ENCODE measurements around the gene ACP7. TPM values are rescaled to one million over a fixed set of nuclear protein-coding genes. Genes with fewer than 3 reads are reported as not detected.
A peak's percentile ranks its signal among the peaks of the same experiment; 100 is the strongest.
"Not testable (repeated sequence)": the region's sequence is repeated elsewhere in the genome, so short reads cannot be mapped to it uniquely, and the experiment has no call there.

Gene ACP7
- polyA plus RNA-seq, 3 donors: 0.29 to 0.75 (median 0.67) TPM

DNA sequence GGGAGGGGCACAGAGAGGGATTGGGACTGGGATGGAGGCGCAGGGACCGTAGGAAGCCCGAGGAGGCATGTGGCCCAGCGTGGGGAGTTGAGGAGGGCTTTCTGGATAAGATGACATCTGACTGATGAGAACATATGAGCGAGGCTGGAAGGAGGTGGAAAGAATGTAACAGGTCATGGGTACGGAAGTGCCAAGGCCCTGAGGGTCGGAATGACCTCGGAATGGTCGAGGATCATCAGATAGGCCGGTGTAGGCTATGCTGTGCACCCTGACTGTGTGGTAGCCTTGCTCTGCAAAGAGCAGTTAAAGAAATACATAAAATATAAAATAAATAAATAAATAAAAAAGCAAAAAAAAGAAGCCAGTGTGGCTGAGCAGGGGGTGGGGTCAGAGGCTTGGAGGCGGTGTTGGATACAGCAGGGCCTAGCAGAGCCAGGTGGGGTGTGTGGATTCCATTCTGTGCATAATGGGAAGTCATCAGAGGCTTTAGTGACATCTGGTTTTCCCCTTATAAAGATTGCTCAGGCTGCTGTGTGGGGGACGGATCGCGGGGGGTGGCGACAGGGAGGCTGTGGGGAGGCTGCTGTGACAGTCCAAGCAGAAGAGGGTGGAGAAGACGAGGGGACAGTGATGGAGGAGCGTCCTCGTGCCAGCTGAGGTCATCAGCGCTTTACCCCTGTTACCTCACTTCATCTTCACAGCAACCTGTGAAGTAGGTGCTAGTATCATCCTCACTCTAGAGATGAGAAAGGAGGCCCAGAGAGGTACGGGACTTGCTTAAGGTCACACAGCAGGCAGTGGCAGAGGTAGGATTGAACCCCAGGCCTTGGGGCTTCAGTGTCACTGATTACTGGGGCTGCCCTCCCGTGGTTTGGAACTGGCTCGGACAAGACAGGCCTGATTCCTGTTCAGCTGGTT lies 46.4 kb downstream of the ACP7 start:
- no peak for DNase-seq

DNA sequence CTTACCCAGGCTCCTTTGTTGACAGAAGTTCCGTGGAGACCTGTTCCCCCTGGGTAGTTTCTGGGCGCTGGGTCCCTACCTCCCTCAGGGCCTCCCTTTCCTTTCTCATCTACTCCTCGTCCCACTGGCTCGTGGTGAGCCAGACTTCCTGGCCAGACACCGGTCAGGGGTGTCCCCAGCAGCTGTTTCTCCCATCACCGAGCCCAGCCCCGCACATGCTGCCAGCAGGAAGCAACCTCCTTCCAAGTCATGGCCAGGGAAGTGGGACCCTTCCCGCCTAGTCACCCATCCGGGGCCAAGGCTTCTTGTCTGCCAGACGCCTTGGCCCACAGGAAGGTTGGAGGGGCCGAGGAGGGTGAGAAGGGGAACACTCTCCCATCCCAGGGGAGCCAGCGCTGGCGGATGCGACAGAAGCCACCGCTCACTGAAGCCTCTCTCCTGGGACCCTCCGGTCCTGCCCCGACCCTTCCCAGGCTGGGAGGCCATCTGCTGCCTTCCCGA lies 47.1 kb downstream of the ACP7 start:
- no peak for DNase-seq

DNA sequence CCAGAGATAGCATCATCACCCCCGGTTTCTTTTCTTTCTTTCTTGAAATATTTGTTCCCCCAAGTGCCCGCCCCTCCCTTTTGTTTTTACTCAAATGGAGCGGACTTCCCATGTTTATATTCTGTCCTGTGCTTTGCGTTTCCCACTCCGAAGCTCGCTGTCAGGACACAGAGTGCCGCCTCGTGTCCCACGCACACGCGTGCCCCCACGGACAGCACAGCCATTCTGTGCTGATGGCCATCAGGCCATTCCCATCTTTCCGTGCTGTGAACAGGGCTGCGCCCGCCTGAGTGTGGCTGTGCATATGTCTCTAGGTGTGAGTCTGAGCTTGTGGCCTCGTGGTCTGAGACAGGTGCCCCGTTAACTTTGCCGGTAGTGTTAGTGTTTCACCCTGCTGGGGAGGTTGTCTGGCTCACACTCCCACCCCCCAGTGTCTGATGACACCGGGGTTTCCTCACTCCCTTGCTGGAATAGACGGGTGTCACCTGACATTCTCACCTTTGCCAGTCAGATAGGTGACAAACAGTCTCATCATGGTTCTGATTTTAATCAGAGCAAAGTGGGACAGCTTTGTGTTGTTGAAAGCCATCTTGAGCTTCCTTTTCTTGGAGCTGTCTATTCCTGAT lies 48.3 kb downstream of the ACP7 start:
- DNase-seq: no peak

DNA sequence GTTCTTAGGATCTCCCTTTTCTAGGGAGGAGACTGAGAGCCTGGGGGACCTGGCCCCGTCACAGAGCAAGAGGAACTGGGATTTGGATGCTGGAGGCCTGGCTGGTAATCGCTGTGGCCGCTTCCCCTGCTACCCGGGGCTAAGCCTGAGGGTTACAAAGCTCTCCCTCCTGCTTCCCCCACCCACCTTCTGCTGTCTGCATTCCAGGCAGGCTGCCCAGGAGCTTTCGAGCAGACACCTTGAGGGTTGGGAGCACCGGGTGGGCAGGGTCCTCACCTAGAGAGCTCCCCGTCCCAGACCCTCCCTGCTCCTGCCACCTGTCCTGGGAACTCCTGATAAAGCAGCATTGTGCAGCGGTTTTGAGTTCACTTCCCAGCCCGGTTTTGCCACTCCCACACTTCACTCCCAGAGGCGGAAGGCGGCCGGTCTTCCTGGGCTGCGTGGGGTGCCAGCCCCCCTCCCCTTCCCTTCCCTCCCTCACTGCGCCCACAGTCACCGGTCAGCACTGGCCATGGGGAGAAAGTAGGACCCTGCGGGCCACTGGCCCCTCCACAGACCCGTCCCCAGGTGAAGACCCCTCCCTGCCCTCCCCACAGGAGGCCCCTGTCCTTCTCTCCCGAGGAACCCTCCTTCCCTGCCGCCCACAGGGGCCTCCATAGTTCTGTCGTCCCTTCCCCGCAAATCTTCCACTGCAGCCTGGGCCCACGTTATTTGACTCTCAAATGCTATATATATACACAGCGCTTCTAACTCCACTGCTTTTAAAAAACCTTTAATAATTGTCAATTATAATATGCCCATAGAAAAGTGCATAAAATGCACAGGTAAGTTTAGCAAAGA lies 49.5 kb downstream of the ACP7 start:
- no peak for DNase-seq

DNA sequence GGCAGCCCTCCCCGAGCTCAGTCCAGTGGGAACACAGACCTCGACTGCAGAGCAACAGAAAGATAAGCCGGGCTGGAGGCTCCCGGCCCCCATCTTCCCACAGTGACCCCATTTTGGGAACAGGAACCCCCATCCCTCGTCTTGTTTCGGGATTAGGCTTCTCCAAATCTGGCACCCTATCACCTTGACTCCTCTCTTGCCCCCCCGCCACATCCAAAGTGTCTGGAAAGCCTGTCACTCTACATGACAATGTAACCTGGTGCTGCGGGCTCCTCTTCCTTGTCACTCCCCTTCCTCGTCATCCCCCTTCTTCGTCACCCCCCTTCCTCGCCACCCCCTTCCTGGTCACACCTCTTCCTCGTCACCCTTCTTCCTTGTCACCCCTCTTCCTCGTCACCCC lies 51.5 kb downstream of the ACP7 start:
- DNase-seq: no peak

DNA sequence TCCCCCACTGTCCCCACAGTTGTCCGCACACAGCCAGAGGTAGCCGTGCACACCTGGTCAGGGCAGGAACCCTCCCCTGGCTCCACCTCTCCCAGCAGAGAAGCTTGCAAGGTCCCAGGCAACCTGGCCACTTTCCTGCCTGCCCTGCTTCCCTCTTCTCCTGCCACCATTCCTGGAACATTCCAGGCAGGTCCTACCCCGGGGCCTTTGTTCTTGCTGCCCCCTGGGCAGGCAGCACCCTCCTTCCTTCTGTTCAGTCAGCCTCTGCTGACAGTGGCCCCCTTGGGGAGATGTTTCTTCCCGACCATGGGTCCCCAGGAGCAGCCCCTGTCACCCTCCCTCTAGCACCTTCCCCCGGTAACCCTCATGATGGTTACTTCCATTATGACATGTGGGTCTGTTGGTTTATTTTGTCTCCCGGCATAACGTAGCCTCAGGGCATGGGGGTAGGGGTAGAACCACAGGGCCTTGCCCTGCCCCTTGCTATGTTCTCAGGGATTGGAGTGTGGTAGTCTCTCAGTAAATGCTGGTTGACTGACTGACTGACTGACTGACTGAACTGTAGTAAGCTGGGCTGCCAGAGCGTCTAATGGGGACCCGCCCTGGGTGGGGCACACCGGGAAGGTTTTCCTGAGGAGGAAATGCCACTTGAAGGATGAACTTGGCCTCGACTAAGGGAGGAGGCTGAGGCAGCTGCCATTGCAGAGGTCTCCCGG lies 52.2 kb downstream of the ACP7 start:
- no peak for DNase-seq

DNA sequence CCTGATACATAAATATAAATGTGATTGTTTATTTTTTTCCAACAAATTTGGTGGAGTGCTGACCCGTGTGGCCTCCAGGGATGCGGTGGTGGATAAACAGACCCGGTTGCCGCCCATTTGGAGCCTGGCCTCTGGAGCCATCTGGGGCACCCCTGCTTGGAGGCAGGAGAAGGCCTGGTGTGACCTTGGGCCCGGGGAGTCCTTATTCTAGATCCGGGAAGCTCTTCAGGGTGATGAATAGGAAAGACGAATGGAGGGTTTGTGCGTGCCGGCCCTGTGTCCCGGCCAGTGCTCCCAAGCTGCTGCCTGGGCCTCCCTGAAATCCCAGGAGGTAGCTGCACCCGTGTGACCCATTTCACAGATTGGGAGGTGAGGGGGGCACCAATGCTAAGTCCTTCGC lies 53.0 kb downstream of the ACP7 start:
- no peak for DNase-seq

DNA sequence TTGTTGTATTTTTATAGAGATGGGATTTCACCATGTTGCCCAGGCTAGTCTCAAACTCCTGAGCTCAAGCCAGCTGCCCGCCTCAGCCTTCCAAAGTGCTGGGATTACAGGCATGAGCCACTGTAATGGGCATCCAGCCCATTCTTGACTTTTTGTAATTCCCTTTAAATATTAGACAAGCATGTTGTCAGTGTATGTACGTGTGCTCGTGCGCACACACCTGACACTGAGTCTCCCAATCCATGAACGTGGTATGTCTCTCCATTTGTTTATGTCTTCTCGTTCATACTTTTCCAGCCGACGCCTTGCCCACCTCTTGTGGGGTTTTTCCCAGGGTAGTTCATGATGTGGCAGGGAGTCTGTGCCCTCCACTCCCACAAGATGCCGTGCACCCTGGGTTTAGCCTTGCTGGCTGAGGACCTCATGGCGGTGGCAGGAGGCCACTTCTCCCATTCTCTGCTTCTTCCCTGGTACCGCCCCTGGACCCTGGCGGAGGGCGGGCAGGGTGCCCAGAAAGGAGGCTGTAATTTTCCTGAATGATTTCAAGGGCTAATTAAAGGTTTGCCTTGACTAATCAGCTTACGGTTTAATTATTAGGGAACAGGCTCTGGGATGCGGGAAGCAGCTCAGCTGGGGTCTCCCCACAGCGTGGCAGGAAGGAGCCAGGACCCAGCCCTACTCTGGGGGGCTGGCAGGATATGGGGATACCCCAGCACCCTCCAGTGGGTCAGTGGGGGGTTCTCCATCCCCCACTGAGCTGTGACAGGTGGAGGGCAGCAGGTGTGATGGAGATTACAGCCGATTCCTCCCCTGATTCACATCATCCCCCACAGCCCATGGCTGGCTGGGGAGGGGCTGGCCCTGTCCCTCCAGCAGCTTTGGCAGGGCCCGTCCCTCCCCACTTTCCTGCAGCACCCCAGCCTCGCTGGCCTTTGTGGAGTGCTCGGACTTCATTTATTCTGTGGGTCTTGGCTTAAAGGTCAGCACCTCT lies 54.3 kb downstream of the ACP7 start:
- DNase-seq: no peak

DNA sequence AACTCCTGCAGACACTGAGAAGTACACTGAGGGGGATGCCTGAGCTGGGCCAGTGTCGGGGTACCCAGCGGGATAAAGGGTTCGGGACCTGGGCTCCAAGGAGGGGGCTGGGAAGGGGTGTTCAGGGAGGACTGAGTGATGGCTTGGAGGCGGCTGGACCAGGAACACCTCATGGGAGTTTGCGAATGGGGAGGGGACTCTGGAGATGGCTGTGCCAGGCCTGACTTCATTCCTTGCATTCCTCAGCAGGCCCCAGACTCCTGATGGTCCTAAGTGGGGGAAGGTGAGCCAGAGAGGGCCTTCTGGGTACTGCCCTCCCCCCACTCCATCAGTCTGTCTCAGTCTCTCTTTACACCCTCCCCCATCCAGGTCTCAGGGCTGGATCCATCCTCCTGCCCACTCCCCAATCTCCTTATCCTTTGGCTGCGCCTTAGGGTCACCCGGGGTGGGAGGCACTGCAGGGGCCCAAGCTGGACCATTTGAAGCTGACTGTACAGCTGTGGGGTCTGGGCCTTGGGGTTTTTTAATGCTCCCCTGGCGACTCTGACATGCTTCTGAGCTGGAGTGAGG lies 55.2 kb downstream of the ACP7 start:
- DNase-seq: no peak

DNA sequence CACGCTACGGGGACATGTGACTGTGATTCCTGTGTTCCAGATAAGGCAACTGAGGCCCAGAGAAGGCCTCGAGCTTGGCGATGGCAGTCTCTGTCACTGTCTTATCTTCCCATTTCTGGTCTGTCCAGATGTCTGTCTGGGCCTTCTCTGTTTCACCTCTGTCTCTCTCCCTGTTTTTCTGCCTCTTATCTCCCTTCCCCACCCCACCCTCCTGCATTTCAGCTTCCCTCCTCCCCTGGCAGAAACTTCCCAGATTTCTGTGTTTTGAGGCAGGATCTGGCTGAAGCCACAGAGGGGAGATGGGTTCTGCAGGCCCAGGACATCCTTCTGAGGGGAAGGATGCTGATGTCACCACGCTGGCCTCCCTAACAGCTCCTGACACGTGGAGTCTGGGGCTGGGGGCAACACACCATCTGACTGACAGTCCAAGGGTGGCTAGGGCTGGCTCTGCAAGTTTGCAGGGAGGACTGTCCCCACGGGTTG lies 55.8 kb downstream of the ACP7 start:
- DNase-seq: no peak

DNA sequence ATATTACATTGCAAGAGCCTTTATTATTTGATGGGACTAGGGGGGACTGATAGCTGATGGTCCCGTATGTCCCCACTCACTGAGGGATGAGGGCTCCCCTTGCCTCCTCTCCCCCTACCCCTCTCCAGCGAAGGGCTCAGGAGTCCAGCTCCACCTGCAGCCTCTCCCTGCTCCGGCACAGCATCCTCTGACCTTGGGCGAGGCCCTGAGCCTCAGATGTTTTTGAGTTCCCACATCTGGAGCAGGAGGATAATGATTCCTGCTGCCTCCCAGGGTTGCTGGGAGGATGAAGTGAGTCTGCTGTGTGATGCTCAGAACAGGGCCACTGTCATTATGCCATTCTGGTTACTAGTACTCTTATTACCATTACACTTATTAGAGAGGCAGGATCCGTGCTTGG lies 56.4 kb downstream of the ACP7 start:
- DNase-seq: no peak

DNA sequence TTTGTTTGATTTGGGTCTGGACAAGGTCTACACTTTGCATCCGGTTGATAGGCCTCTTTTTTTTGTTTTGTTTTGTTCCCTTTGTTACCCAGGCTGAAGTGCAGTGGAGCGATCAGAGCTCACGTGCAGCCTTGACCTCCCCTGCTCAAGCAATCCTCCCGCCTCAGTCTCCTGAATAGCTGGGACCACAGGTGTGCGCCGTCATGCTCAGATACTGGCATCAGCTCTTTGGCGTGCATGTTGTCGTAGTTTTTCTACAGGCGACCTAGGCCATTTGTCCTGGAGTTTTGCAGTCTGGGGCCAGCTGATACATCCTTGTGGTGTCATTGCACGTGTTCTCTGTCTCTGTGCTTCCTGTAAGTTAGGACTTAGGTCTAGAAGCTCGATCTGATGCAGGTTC lies 57.8 kb downstream of the ACP7 start:
- DNase-seq: no peak

DNA sequence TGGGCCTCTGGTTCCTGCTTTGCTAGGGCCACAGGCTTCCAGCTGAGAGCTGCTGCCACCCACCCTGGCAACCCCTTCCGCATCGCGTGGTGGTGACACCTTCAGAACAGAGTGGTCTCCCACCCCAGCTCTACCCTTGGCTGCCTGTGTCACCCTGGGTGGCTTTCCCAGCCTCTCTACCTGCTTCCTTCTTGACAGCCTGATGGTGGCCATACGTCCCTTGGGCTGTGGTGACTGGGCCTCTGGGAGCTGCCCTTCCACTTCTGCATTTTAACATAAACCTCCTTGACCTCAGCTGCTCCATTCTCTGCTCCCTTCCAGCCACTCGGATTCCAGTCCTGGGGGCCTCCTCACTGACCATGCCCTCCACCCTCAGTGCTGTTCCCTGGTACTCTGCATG lies 58.5 kb downstream of the ACP7 start:
- DNase-seq: no peak

DNA sequence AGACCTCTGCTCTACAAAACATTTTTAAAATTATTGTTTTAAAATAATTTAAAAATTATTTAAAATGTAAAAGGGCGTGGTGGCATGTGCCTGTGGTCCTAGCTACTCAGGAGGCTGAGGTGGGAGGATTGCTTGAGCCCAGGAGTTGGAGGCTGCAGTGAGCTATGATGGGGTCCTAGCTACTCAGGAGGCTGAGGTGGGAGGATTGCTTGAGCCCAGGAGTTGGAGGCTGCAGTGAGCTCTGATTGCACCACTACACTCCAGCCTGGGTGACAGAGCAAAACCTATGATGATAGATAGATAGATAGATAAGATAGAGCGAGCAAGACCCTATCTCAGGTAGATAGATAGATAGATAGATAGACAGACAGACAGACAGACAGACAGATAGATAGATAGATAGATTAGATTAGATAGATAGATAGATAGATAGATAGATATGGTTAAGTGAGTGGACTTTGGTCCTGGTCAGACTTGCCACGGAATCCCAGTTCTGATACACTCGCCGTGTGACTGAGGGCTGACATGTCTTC lies 59.7 kb downstream of the ACP7 start:
- DNase-seq: not testable (repeated sequence)

DNA sequence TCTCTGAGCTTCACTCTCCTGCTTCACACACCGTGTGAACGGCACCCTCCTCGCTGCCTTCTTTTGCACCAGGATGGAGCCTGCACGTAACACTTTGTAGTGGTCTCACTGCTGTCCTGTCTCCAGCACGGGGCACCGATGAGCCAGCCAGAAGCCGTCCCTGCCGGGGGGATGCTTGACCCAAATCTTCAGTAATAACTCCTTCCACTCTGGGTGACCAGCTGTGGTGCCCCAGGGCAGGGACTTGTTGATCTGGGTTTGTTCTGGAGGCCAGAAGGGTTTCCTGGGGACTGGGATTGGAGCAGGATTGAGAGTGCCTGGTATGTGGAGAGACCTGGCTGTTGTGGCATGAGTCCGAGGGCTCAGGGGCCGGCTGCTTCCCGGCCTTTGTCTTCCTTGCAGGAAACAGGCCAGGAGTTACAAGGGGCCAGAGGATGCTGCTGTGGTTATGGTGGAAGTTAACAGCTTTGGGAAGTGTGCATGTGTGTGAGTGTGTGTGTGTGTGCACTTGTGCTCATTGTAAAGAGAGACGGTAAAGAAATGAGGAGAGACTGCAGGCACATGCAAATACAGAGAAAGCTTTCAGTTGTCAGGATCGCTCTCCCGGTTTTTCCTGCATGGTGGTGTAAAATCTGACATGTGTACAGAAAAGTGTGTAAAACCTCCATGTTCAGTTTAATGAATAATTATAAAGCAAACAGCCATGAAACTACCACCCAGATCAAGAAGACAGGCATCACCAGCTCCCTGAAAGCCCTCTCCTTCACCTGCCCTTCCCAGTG lies 60.3 kb downstream of the ACP7 start:
- no peak for DNase-seq

DNA sequence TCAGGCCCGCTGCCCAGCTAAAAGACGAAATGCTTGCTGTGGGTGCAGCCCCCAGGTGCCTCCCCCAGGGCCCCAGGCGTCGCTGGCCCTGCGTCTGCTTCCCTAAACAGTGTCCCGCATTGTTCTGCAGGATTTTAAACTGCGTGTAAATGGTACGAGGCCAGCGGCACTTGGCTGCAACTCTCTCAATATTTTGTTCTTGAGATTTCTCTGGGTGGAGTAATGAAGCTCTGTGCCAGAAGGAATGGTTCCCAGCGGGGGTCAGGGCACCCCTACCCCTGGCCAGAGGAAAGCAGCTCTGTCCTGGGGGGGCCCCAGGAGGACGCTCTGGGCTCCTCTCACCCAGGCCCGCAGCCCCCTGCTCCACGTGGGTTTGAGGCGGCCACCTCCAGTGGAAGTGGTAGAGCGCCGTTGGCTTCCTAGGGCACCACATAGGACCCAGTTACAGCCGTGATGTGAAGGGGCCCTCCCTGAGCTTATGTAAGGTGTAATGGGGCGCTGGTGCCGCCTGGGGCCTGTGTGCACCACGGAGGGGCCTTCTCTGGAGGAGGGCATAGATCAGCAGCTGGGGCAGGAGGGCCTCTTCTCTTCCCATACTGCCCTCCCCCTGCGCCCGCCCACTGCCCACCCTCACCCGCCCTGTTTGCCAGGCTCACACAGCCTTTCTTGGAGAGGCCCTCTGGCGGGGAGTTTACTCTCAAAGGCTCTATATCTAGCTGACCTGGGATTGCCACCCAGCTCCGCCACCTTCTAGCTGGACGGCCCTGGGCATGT lies 61.2 kb downstream of the ACP7 start:
- DNase-seq: peak; percentile 56

DNA sequence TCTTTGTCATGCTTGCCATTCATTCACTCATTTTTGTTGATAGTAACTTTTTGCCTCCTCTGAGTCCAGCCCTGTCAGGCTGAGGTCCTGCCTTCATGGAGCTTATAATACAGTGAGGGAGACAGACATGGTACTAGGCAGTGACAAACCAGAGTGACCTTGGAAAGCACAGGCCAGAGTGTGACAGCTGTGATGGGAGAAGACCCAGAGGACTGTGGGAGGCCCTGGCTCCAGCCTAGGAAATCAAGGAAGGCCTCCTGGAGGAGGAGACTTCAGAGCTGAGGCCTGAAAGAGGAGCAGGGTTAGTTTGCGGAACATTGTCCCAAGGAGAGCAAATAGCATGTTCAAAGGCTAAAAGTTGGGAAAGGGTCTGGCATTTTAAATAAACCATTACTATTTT lies 61.9 kb downstream of the ACP7 start:
- DNase-seq: no peak
